ENCODE data around the gene TENM3.
"Not testable (repeated sequence)": the region's sequence is repeated elsewhere in the genome, so short reads cannot be mapped to it uniquely, and the experiment has no call there.

Gene TENM3

GRCh38 chr4:182802621-182803020 lies 559.4 kb downstream of the TENM3 start:
- DNase-seq, result no peak

GRCh38 chr4:182803235-182803634 lies 560.0 kb downstream of the TENM3 start:
- DNase-seq, result no peak

GRCh38 chr4:182804131-182804530 lies 560.9 kb downstream of the TENM3 start:
- peak in 1 of 2 experiments; percentile 24 for DNase-seq

GRCh38 chr4:182805321-182805720 lies 562.1 kb downstream of the TENM3 start:
- DNase-seq, result no peak

GRCh38 chr4:182805750-182806149 lies 562.5 kb downstream of the TENM3 start:
- DNase-seq, result no peak

- DNase-seq, result peak; percentile 44 to 52
Observed at GRCh38 chr4:182806259-182807252, 563.4 kb downstream of the TENM3 start.

- DNase-seq, result peak in 1 of 2 experiments; percentile 11
Observed at GRCh38 chr4:182807346-182807745, 564.1 kb downstream of the TENM3 start.

GRCh38 chr4:182807767-182808548 lies 564.8 kb downstream of the TENM3 start:
- DNase-seq, result no peak

- no peak for DNase-seq
Observed at GRCh38 chr4:182808673-182809416, 565.6 kb downstream of the TENM3 start.

- no peak for DNase-seq
Observed at GRCh38 chr4:182809417-182810102, 566.4 kb downstream of the TENM3 start.

- no peak for DNase-seq
Observed at GRCh38 chr4:182810103-182810615, 567.0 kb downstream of the TENM3 start.

GRCh38 chr4:182812916-182813315 lies 569.7 kb downstream of the TENM3 start:
- DNase-seq, result no peak

GRCh38 chr4:182814065-182814464 lies 570.9 kb downstream of the TENM3 start:
- DNase-seq, result not testable (repeated sequence)

- no peak for DNase-seq
Observed at GRCh38 chr4:182818926-182819730, 575.9 kb downstream of the TENM3 start.

GRCh38 chr4:182819751-182820150 lies 576.5 kb downstream of the TENM3 start:
- DNase-seq, result no peak

- DNase-seq, result no peak
Observed at GRCh38 chr4:182822554-182822953, 579.4 kb downstream of the TENM3 start.

GRCh38 chr4:182823576-182823975 lies 580.4 kb downstream of the TENM3 start:
- no peak for DNase-seq

- DNase-seq, result no peak
Observed at GRCh38 chr4:182825003-182825402, 581.8 kb downstream of the TENM3 start.

- DNase-seq, result no peak
Observed at GRCh38 chr4:182825786-182826185, 582.6 kb downstream of the TENM3 start.

GRCh38 chr4:182826391-182826790 lies 583.2 kb downstream of the TENM3 start:
- DNase-seq, result no peak

- no peak for DNase-seq
Observed at GRCh38 chr4:182827166-182827565, 584.0 kb downstream of the TENM3 start.
